ENCODE measurements around the gene ADD1.

DNA sequence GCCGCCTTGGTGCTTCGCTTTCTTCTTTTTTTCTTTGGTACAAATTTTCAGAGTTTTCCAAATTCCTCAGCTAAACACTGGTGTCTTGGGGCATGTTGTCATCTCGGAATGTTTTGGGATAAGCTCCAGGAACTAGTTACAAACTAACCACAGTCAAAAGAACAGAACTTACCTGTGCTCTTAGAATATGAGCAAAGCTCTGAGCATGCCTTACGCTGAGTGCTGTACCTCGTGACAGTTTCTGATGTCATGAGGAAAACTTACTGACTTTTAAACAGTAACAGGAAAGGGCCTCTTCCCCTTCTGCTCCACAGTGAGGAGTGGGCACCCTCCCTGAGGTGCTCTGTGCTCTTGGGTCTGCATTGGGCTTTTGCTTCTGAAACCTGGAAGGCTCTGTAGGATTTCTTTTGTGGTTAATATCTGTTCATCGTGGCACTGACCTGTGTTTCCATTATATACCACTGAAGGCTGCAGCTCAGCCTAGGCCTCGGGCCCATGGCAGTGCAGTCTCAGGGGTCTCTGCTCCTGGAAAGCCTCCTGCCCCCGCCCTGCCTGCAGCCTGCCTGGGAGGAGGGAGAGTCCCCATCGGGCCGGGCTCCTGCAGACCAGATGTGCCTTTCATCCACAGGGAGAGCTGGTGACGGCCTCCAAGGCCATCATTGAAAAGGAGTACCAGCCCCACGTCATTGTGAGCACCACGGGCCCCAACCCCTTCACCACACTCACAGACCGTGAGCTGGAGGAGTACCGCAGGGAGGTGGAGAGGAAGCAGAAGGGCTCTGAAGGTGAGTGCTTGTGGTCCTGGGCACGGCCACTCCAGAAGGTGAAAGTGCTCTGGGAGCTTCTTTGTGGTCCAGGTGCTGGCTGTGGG is 70.8 kb downstream of the ADD1 start:
- TF ChIP-seq ZNF274 (IDR thresholded peaks at IDR 0.05; ENCODE audit: low read depth, low read length) (no peak), YY1 (IDR thresholded peaks at IDR 0.05; ENCODE audit: insufficient read depth, insufficient read length) (no peak)

Measured in NT2/D1 (cell line).